Right cardiac atrium (tissue), 5 donors: Measurements from ENCODE around the gene TCAIM. TPM values are rescaled to one million over a fixed set of nuclear protein-coding genes. Genes with fewer than 3 reads are reported as not detected.
A peak's percentile ranks its signal among the peaks of the same experiment; 100 is the strongest.

Experiments used
- ATAC-seq, 2 donors: fragments of 200-7000 bp; cut with Tn5 transposase; one replicate each; pipeline versions ENCODE4 v1.8.0 to v1.9.1; 2020; ENCODE audit warnings: moderate library complexity in 2 of 2, mild to moderate bottlenecking in 1 of 2
- DNase-seq, 3 donors: peaks; one replicate each; pipeline ENCODE4 v3.0.0-alpha.2; 2020
- H3K27ac ChIP-seq: one replicate; pipeline ENCODE4 v1.5.1; 2013; ENCODE audit warnings: mild to moderate bottlenecking, low read length, control low read depth, moderate library complexity
- H3K27me3 ChIP-seq: one replicate; pipeline ENCODE4 v1.6.1; 2013; ENCODE audit not compliant: control insufficient read depth, insufficient read depth
- H3K4me1 ChIP-seq: one replicate; pipeline ENCODE4 v1.6.1; 2013; ENCODE audit warnings: low read length; ENCODE audit not compliant: control insufficient read depth, insufficient read depth
- H3K4me3 ChIP-seq: one replicate; pipeline ENCODE4 v1.5.1; 2013; ENCODE audit warnings: low read length, control low read depth
- H3K9me3 ChIP-seq: one replicate; pipeline ENCODE4 v1.6.1; 2013; ENCODE audit warnings: low read length; ENCODE audit not compliant: control insufficient read depth
- WGBS: extraction: QIAGEN DNeasy Blood & Tissue Kit; methylation state at CpG from one replicate; pipeline ENCODE4 v1.1.7; 2013; 5-methylcytosine and 5-hydroxymethylcytosine counted together
- intact Hi-C, 4 donors: fragments of 100-400 bp; cut with DNase I; formaldehyde crosslinking; loops; one replicate each; pipeline versions ENCODE4 v1.11.0 to v1.14.0; 2022 to 2023
- polyA plus RNA-seq: library from polyadenylated mRNA; stranded (reverse); fragments of 200-250 nt; gene quantifications from one replicate; pipeline ENCODE4 v1.2.3, GENCODE V29; 2013
- total RNA-seq, 4 donors: library from RNA; stranded (reverse); fragmentation: NEBNext Ultra II Directional; extraction: Animal tissue kit (Norgen Biotek cat#: 25700); gene quantifications; one replicate each; pipeline ENCODE4 v1.2.1, GENCODE V29; 2021
- donor health status: healthy with polysubstance abuse.
- donor health status: DM: no; HTN: yes; CAD: no.
- donor health status: DM: no; HTN: no; CAD: no.
- donor health status: DM: no; HTN: yes; CAD: no; lungs with severe emphysema.
- donor health status: DM: yes; HTN: yes; CAD: no.

Gene TCAIM
- total and polyA plus RNA-seq, 5 donors: 18.3 to 29.3 (median 28.3) TPM

GRCh38 chr3:44428910-44429309, 90.3 kb downstream of the TCAIM start:
- WGBS: 76% methylated on average over 7 of the region's 7 CpGs
- DNase-seq (peak in 1 of 3 donors; percentile 50), ATAC-seq (no peak)
- H3K27me3 ChIP-seq: no peaks in the 10 kb centered on the region
- H3K4me1 ChIP-seq: peaks cover 3% of the 10 kb centered on the region
- no peak overlapping the region for H3K27ac ChIP-seq
- no peaks in the 10 kb centered on the region for H3K9me3 ChIP-seq
- intact Hi-C loops: no loop called here
- H3K4me3 ChIP-seq: no peak overlapping the region

- 74% methylated on average over 6 of the region's 6 CpGs for WGBS
- DNase-seq (no peak), ATAC-seq (no peak)
- Histone ChIP-seq H3K4me3 (no peak overlapping the region), H3K27ac (no peak overlapping the region), H3K27me3 (no peaks in the 10 kb centered on the region), H3K9me3 (no peaks in the 10 kb centered on the region), H3K4me1 (peaks cover 3% of the 10 kb centered on the region)
- intact Hi-C loops: no loop called here
These were observed 90.9 kb downstream of the TCAIM start for GRCh38 chr3:44429459-44429858.

- intact Hi-C loops: no loop called here
- Histone ChIP-seq H3K27me3 (no peaks in the 10 kb centered on the region), H3K4me1 (peaks cover 3% of the 10 kb centered on the region), H3K27ac (peak overlapping the region; percentile 79), H3K9me3 (no peaks in the 10 kb centered on the region), H3K4me3 (no peak overlapping the region)
- DNase-seq (peak in 1 of 3 donors; percentile 55), ATAC-seq (peak; percentile 38 to 62)
- WGBS: 56% methylated on average over 4 of the region's 4 CpGs
These were observed 91.9 kb downstream of the TCAIM start for GRCh38 chr3:44430466-44430865.

GRCh38 chr3:44434834-44435510, 96.4 kb downstream of the TCAIM start:
- H3K27me3 ChIP-seq: no peaks in the 10 kb centered on the region
- no peak for ATAC-seq
- peaks cover 13% of the 10 kb centered on the region for H3K4me1 ChIP-seq
- no peaks in the 10 kb centered on the region for H3K9me3 ChIP-seq
- H3K4me3 ChIP-seq: no peak overlapping the region
- no peak overlapping the region for H3K27ac ChIP-seq
- intact Hi-C loops: no loop called here
- WGBS: 84% methylated on average over 5 of the region's 5 CpGs
- no peak for DNase-seq

- 93% methylated on average over 1 of the region's 1 CpG for WGBS
- intact Hi-C loops: no loop called here
- H3K27me3 ChIP-seq: no peaks in the 10 kb centered on the region
- H3K9me3 ChIP-seq: no peaks in the 10 kb centered on the region
- DNase-seq: no peak
- H3K27ac ChIP-seq: no peak overlapping the region
- no peak for ATAC-seq
- H3K4me1 ChIP-seq: peaks cover 12% of the 10 kb centered on the region
- no peak overlapping the region for H3K4me3 ChIP-seq
These were observed 97.6 kb downstream of the TCAIM start for GRCh38 chr3:44436181-44436580.

- intact Hi-C loops: no loop called here
- Histone ChIP-seq H3K4me3 (no peak overlapping the region), H3K27ac (no peak overlapping the region), H3K27me3 (no peaks in the 10 kb centered on the region), H3K9me3 (no peaks in the 10 kb centered on the region), H3K4me1 (peaks cover 14% of the 10 kb centered on the region)
- DNase-seq (no peak), ATAC-seq (no peak)
- WGBS: 91% methylated on average over 7 of the region's 7 CpGs
These were observed 99.2 kb downstream of the TCAIM start for GRCh38 chr3:44437800-44438199.

- Histone ChIP-seq H3K9me3 (no peaks in the 10 kb centered on the region), H3K4me1 (peaks cover 14% of the 10 kb centered on the region), H3K27me3 (no peaks in the 10 kb centered on the region), H3K27ac (peak overlapping the region; percentile 100), H3K4me3 (peak overlapping the region; percentile 39)
- ATAC-seq (peak; percentile 96 to 97), DNase-seq (peak; percentile 70 to 85 (median 80))
- WGBS: 10% methylated on average over 7 of the region's 7 CpGs
- intact Hi-C loops: no loop called here
These were observed 101.1 kb downstream of the TCAIM start for GRCh38 chr3:44439499-44440295.

GRCh38 chr3:44442596-44443309, 104.2 kb downstream of the TCAIM start:
- intact Hi-C loops: no loop called here
- DNase-seq: no peak
- Histone ChIP-seq H3K9me3 (no peaks in the 10 kb centered on the region), H3K27me3 (no peaks in the 10 kb centered on the region), H3K4me1 (peaks cover 14% of the 10 kb centered on the region), H3K4me3 (no peak overlapping the region), H3K27ac (no peak overlapping the region)
- 77% methylated on average over 2 of the region's 2 CpGs for WGBS
- no peak for ATAC-seq

- no peak for DNase-seq
- Histone ChIP-seq H3K27me3 (no peaks in the 10 kb centered on the region), H3K27ac (no peak overlapping the region), H3K4me1 (peaks cover 9% of the 10 kb centered on the region), H3K9me3 (no peaks in the 10 kb centered on the region), H3K4me3 (no peak overlapping the region)
- no peak for ATAC-seq
- intact Hi-C loops: no loop called here
- WGBS: 100% methylated on average over 2 of the region's 2 CpGs
These were observed 105.9 kb downstream of the TCAIM start for GRCh38 chr3:44444437-44444836.

GRCh38 chr3:44444896-44445691, 106.5 kb downstream of the TCAIM start:
- no peaks in the 10 kb centered on the region for H3K9me3 ChIP-seq
- no peak for ATAC-seq
- intact Hi-C loops: no loop called here
- no peak overlapping the region for H3K4me3 ChIP-seq
- H3K4me1 ChIP-seq: peaks cover 4% of the 10 kb centered on the region
- 94% methylated on average over 7 of the region's 7 CpGs for WGBS
- H3K27ac ChIP-seq: no peak overlapping the region
- no peaks in the 10 kb centered on the region for H3K27me3 ChIP-seq
- DNase-seq: no peak
